Astrocyte of the spinal cord (primary cell): ENCODE results near the gene CCDC89.

Experiments used
- DNase-seq: peaks from one replicate; pipeline ENCODE4 v3.0.0; 2011; ENCODE audit warnings: low read depth, low spot score
- H3K4me3 ChIP-seq: 2 replicates; pipeline ENCODE4 v1.5.1; 2011; ENCODE audit warnings: low read depth, mild to moderate bottlenecking, low read length, moderate library complexity
- in situ Hi-C: cut with HindIII; loops from 2 replicates; pipeline ENCODE4 v1.10.0; 2017; ENCODE audit warnings: low sequenced_read_pairs
- TF ChIP-seq, protein P1 (sequence below): IDR thresholded peaks from 2 replicates; pipeline ENCODE4 v1.5.1; 2012; ENCODE audit warnings: low read depth, mild to moderate bottlenecking, low read length, inconsistent platforms

The CCDC89 gene

GRCh38 chr11:85695546-85695945, 9.6 kb upstream of the CCDC89 start:
- DNase-seq: no peak
- in situ Hi-C loops: no loop called here
- TF ChIP-seq, protein P1, sequence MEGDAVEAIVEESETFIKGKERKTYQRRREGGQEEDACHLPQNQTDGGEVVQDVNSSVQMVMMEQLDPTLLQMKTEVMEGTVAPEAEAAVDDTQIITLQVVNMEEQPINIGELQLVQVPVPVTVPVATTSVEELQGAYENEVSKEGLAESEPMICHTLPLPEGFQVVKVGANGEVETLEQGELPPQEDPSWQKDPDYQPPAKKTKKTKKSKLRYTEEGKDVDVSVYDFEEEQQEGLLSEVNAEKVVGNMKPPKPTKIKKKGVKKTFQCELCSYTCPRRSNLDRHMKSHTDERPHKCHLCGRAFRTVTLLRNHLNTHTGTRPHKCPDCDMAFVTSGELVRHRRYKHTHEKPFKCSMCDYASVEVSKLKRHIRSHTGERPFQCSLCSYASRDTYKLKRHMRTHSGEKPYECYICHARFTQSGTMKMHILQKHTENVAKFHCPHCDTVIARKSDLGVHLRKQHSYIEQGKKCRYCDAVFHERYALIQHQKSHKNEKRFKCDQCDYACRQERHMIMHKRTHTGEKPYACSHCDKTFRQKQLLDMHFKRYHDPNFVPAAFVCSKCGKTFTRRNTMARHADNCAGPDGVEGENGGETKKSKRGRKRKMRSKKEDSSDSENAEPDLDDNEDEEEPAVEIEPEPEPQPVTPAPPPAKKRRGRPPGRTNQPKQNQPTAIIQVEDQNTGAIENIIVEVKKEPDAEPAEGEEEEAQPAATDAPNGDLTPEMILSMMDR: no peak

GRCh38 chr11:85694385-85694980, 8.5 kb upstream of the CCDC89 start:
- TF ChIP-seq, protein P1: peak; percentile 59
- H3K4me3 ChIP-seq: no peak overlapping the region
- in situ Hi-C loops: no loop called here
- DNase-seq: peak; percentile 59

More at GRCh38 chr11:85695546-85695945, 9.6 kb upstream of the CCDC89 start:
- H3K4me3 ChIP-seq: no peak overlapping the region

- TF ChIP-seq, protein P1: no peak
- DNase-seq: no peak
- H3K4me3 ChIP-seq: peak overlapping the region; percentile 31
- in situ Hi-C loops: no loop called here
These were observed 723 bp downstream of the CCDC89 start for GRCh38 chr11:85685125-85685819.

- TF ChIP-seq, protein P1: no peak
- in situ Hi-C loops: no loop called here
- H3K4me3 ChIP-seq: peak overlapping the region; percentile 63
- peak; percentile 52 for DNase-seq
These were observed 3.4 kb downstream of the CCDC89 start for GRCh38 chr11:85682330-85683305.

DNA sequence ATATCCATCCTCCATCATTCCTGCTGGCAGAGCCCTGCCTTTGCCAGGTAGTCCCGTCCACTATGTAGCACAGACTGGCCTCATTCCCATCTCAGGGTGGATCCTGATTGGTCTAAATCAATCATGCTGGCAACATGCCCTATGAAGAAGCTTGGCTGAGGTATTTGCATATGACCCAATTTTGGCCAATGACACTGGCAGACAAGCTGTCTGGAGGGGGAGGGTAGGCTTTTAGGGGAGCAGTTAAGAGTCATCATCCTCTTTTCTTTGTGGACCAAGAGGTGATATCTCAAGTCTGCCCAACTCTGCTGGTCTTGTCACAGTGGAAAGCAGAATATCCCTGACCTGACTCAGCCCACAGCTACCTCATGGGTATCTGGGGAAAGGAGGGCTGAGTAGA, 5.1 kb downstream of the CCDC89 start:
- in situ Hi-C loops: no loop called here
- TF ChIP-seq, protein P1: no peak
- no peak overlapping the region for H3K4me3 ChIP-seq
- no peak for DNase-seq

DNA sequence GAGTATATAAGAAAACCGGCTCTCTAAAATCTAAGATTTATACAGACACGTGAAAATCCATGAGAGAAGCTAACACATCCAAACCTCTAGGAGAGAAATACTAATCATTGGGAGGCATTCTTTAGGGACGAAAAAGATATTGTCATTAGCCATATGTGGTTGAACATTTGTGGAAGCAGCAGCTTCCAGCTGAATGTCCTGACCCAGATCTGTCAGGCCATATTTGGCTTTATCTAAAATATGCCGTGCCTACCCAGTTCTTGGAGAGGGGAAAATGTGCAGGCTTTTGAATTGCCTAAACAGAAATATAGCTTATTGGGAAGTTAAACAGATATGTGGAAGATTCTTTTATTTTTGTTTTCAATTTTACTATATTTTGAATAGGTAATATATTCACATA, 6.4 kb downstream of the CCDC89 start:
- TF ChIP-seq, protein P1: no peak
- in situ Hi-C loops: no loop called here

More for the DNA sequence above, 6.4 kb downstream of the CCDC89 start:
- H3K4me3 ChIP-seq: no peak overlapping the region
- DNase-seq: no peak
